HCT116 (cell line): ENCODE data around the gene GPR62.

Source experiments
- ATF3 ChIP-seq: IDR thresholded peaks from 2 replicates; pipeline ENCODE4 v1.6.1; 2012
- CEBPB ChIP-seq: IDR thresholded peaks from 2 replicates; pipeline ENCODE4 v1.6.1; 2012; ENCODE audit warnings: low read depth
- CTCF ChIP-seq, 3 experiments: fragments of 200-600 bp in 1 of 3; sonication (generic) in 1 of 3; IDR thresholded peaks in 2 of 3; conservative IDR thresholded peaks in 1 of 3; 2 replicates each; pipeline ENCODE4 v1.5.1; 2012 to 2017; ENCODE audit warnings: low read depth in 2 of 3, low read length in 2 of 3, antibody characterized with exemption in 1 of 3, borderline replicate concordance in 1 of 3, control low read depth in 1 of 3, mild to moderate bottlenecking in 1 of 3, mixed read lengths in 1 of 3, mixed run types in 1 of 3, moderate library complexity in 1 of 3; ENCODE audit not compliant: insufficient read depth in 1 of 3
- EGR1 ChIP-seq: IDR thresholded peaks from 2 replicates; pipeline ENCODE4 v1.6.1; 2012; ENCODE audit warnings: low read depth
- EZH2 ChIP-seq: fragments of 200-600 bp; sonication (generic); IDR thresholded peaks from 2 replicates; pipeline ENCODE4 v1.6.1; 2017; ENCODE audit warnings: antibody characterized with exemption, mixed run types
- JUND ChIP-seq: IDR thresholded peaks from 2 replicates; pipeline ENCODE4 v1.6.1; 2012
- MAX ChIP-seq: IDR thresholded peaks from 2 replicates; pipeline ENCODE4 v1.6.1; 2012
- POLR2A ChIP-seq: IDR thresholded peaks from 2 replicates; pipeline ENCODE4 v1.7.0; 2011; ENCODE audit warnings: borderline replicate concordance; ENCODE audit not compliant: insufficient read depth, insufficient read length; ENCODE audit errors: extremely low read depth
- POLR2AphosphoS5 ChIP-seq: IDR thresholded peaks from 2 replicates; pipeline ENCODE4 v1.6.1; 2011; ENCODE audit warnings: mild to moderate bottlenecking, low read depth, low read length, moderate library complexity
- REST ChIP-seq: IDR thresholded peaks from 2 replicates; pipeline ENCODE4 v1.6.1; 2012; ENCODE audit warnings: low read depth
- SP1 ChIP-seq: IDR thresholded peaks from 2 replicates; pipeline ENCODE4 v1.6.1; 2012; ENCODE audit warnings: low read depth
- YY1 ChIP-seq: IDR thresholded peaks from 2 replicates; pipeline ENCODE4 v1.6.1; 2011; ENCODE audit warnings: low read length, low read depth, moderate library complexity, mild to moderate bottlenecking; ENCODE audit not compliant: insufficient replicate concordance; ENCODE audit errors: extremely low read depth
- ZBTB33 ChIP-seq: IDR thresholded peaks from 2 replicates; pipeline ENCODE4 v1.6.1; 2011; ENCODE audit warnings: mild to moderate bottlenecking, low read length, moderate library complexity; ENCODE audit not compliant: insufficient replicate concordance; ENCODE audit errors: extremely low read depth
- ZFX ChIP-seq: fragments of 450-650 bp; IDR thresholded peaks from 2 replicates; pipeline ENCODE4 v1.6.1; 2017

- TF ChIP-seq EZH2 (no peak), CTCF (IDR thresholded peaks at IDR 0.05 in 2 of 3, conservative IDR thresholded peaks at IDR 0.05 in 1 of 3; ENCODE audit: borderline replicate concordance in 1 of 3, insufficient read depth in 1 of 3, low read depth in 2 of 3, low read length in 2 of 3) (no peak), YY1 (no peak), POLR2A (no peak), POLR2AphosphoS5 (no peak), SP1 (no peak), CEBPB (no peak), REST (no peak), MAX (no peak), ZBTB33 (no peak), ZFX (no peak), EGR1 (no peak), ATF3 (no peak), JUND (no peak)
Observed at GRCh38 chr3:51916418-51916817, 38.8 kb upstream of the GPR62 start.
